ENCODE measurements around the gene CCDC187. TPM values are rescaled to one million over a fixed set of nuclear protein-coding genes. Genes with fewer than 3 reads are reported as not detected.

CCDC187 gene
- total and polyA plus RNA-seq, 2 of the 8 experiments (the other 6 are each of a cell fraction or from before 2014, with no cell fraction given) = 0.02 TPM; not detected in 1

DNA sequence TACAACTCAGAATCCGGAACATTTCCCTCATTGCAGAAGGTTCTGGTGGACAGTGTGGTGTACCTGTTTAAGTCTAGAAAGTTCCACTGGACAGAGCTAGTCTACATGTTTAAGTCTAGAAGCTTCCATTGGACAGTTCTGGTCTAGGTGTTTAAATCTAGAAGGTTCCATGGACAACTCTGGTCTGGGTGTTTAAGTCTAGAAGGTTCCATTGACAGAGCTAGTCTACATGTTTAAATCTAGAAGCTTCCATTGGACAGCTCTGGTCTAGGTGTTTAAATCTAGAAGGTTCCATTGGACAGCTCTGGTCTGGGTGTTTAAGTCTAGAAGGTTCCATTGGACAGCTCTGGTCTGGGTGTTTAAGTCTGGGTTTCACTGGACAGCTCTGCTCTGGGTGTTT lies 25.0 kb downstream of the CCDC187 start:
- Histone ChIP-seq H3K9me3 (ENCODE audit: insufficient read depth in 2 of 2, low read depth in 1 of 2, low read length in 1 of 2) (no peaks in the 10 kb centered on the region), H2BK5ac (ENCODE audit: low read depth, low read length) (no peak overlapping the region), H4K91ac (replicated peaks; ENCODE audit: insufficient read length, low read length) (no peak overlapping the region), H2BK12ac (ENCODE audit: low read depth, low read length) (no peak overlapping the region), H3K27ac (ENCODE audit: low read depth, low read length) (no peak overlapping the region), H3K23ac (ENCODE audit: insufficient read length) (no peak overlapping the region), H2BK15ac (ENCODE audit: low read length) (no peak overlapping the region), H3K23me2 (ENCODE audit: low read depth, low read length) (no peaks in the 10 kb centered on the region), H3K4ac (replicated peaks; ENCODE audit: insufficient read length, low read depth, low read length) (no peak overlapping the region), H3K56ac (replicated peaks; ENCODE audit: insufficient read length, low read depth, low read length) (no peak overlapping the region), H3K4me3 (ENCODE audit: extremely low read depth in 1 of 4, insufficient read depth in 2 of 4, low read depth in 3 of 4, low read length in 4 of 4) (no peak overlapping the region), H3K79me1 (ENCODE audit: low read depth, low read length) (no peaks in the 10 kb centered on the region), H3K9ac (replicated peaks in 1 of 4; ENCODE audit: extremely low read depth in 1 of 4, low read depth in 3 of 4, low read length in 3 of 4) (no peak overlapping the region), H2BK20ac (ENCODE audit: low read length) (no peak overlapping the region), H3K27me3 (replicated peaks in 1 of 4; ENCODE audit: control insufficient read depth in 3 of 4, extremely low read depth in 1 of 4, insufficient read depth in 3 of 4, low read length in 3 of 4) (no peaks in the 10 kb centered on the region), H4K20me1 (replicated peaks in 1 of 2; ENCODE audit: control insufficient read depth in 1 of 2, insufficient read depth in 2 of 2, low read length in 2 of 2) (no peaks in the 10 kb centered on the region), H2AFZ (ENCODE audit: low read length) (no peak overlapping the region), H3K18ac (ENCODE audit: extremely low read depth, low read length) (no peak overlapping the region), H3K4me1 (replicated peaks in 1 of 4; ENCODE audit: control insufficient read depth in 3 of 4, insufficient read depth in 4 of 4, low read length in 3 of 4) (peaks cover 0 to 4% (median 2%) of the 10 kb centered on the region in 4 experiments; a peak in 4 of 7 replicates), H2AK5ac (ENCODE audit: low read depth, low read length) (no peak overlapping the region), H3K4me2 (ENCODE audit: insufficient read depth in 1 of 2, low read depth in 2 of 2, low read length in 2 of 2) (no peak overlapping the region), H2BK120ac (replicated peaks; ENCODE audit: low read depth, low read length) (no peak overlapping the region), H3K14ac (ENCODE audit: insufficient read length) (no peak overlapping the region), H4K8ac (ENCODE audit: extremely low read depth, insufficient read depth, low read length) (no peak overlapping the region), H4K5ac (ENCODE audit: insufficient read length, low read depth, low read length) (no peak overlapping the region), H3K36me3 (ENCODE audit: control insufficient read depth in 2 of 4, insufficient read depth in 4 of 4, low read length in 3 of 4) (no peaks in the 10 kb centered on the region), H3K79me2 (ENCODE audit: control insufficient read depth in 1 of 2, insufficient read depth in 2 of 2, low read length in 2 of 2) (no peaks in the 10 kb centered on the region)
- CTCF ChIA-PET (ENCODE audit: partially characterized antibody) = interaction anchor here (0.7 to 3.0 kb wide), 10 partner anchors 9 to 108 kb away, joined by 3 to 21 read pairs (median 4); no protein-coding TSS in a partner anchor
- POLR2A ChIA-PET (ENCODE audit: partially characterized antibody) = interaction anchor here (0.8 kb wide), 1 partner anchor 48 kb away, joined by 3 read pairs; no protein-coding TSS in a partner anchor
- WGBS, 2 experiments (ENCODE audit: extremely low coverage in 1 of 2, insufficient coverage in 1 of 2, insufficient read length in 1 of 2, insufficient replicate concordance in 2 of 2, low coverage in 1 of 2, low lambda C conversion rate in 2 of 2, missing lambda C conversion rate in 1 of 2) = 96% methylated on average over 1 of the region's 1 CpG; no CpG with 5 or more reads in 1 of the 2 experiments
- FAIRE-seq (no peak), DNase-seq (ENCODE audit: low read depth in 1 of 2, low spot score in 2 of 2) (no peak)
- TF ChIP-seq EZH2 (IDR thresholded peaks at IDR 0.05; ENCODE audit: low read depth, low read length, severe bottlenecking) = no peak
- TF ChIP-seq POLR2A (IDR thresholded peaks at IDR 0.05; ENCODE audit: control extremely low read depth in 1 of 2, low read depth in 2 of 2, low read length in 2 of 2) = no peak
- TF ChIP-seq SP4 (IDR thresholded peaks at IDR 0.05; ENCODE audit: low read length) = no peak
- TF ChIP-seq POU5F1 (IDR thresholded peaks at IDR 0.05; ENCODE audit: low read depth, low read length) = no peak
- TF ChIP-seq EP300 (IDR thresholded peaks at IDR 0.05; ENCODE audit: borderline replicate concordance in 1 of 2, low read depth in 2 of 2, low read length in 2 of 2) = no peak
- no peak for TF ChIP-seq YY1 (IDR thresholded peaks at IDR 0.05; ENCODE audit: low read depth, low read length)
